CD14-positive monocyte (primary cell): ENCODE data around the gene NPAS3. TPM values are rescaled to one million over a fixed set of nuclear protein-coding genes. Genes with fewer than 3 reads are reported as not detected.

Source experiments
- DNase-seq, 3 donors: peaks; one replicate each; pipeline ENCODE4 v3.0.0-alpha.2; 2011 to 2022
- H2AFZ ChIP-seq: 2 replicates; pipeline ENCODE4 v1.6.0; 2012; ENCODE audit warnings: mild to moderate bottlenecking, low read depth, low read length, inconsistent platforms; ENCODE audit not compliant: insufficient read depth, poor library complexity, severe bottlenecking
- H3K27ac ChIP-seq, 2 donors: 1 replicate in 1 of 2; 2 replicates in 1 of 2; pipeline ENCODE4 v1.5.1; 2012 to 2013; ENCODE audit warnings: low read length in 2 of 2, control low read depth in 1 of 2, inconsistent platforms in 1 of 2, low read depth in 1 of 2, mild to moderate bottlenecking in 1 of 2
- H3K27me3 ChIP-seq, 2 donors: one replicate each; pipeline versions ENCODE4 v1.6.0 to v1.6.1; 2011 to 2013; ENCODE audit warnings: low read length in 2 of 2; ENCODE audit not compliant: control insufficient read depth in 2 of 2, insufficient read depth in 2 of 2
- H3K36me3 ChIP-seq, 2 donors: replicated peaks in 1 of 2; 1 replicate in 1 of 2; 2 replicates in 1 of 2; pipeline versions ENCODE4 v1.5.1 to v1.6.1; 2012 to 2013; ENCODE audit warnings: low read length in 2 of 2, control low read depth in 1 of 2, inconsistent platforms in 1 of 2, mild to moderate bottlenecking in 1 of 2; ENCODE audit not compliant: insufficient read depth in 2 of 2, control insufficient read depth in 1 of 2
- H3K4me1 ChIP-seq, 2 donors: 1 replicate in 1 of 2; 2 replicates in 1 of 2; pipeline versions ENCODE4 v1.5.1 to v1.6.1; 2012 to 2013; ENCODE audit warnings: low read length in 2 of 2, control low read depth in 1 of 2, inconsistent platforms in 1 of 2, mild to moderate bottlenecking in 1 of 2, moderate library complexity in 1 of 2; ENCODE audit not compliant: insufficient read depth in 2 of 2, control insufficient read depth in 1 of 2
- H3K4me2 ChIP-seq: replicated peaks from 2 replicates; pipeline ENCODE3; 2012; ENCODE audit warnings: low read length, moderate library complexity, mild to moderate bottlenecking; ENCODE audit not compliant: poor library complexity, severe bottlenecking; ENCODE audit errors: extremely low read depth
- H3K4me3 ChIP-seq, 3 experiments: fragments of 200-600 bp in 1 of 3; sonication (generic) in 1 of 3; replicated peaks in 1 of 3; 1 replicate in 2 of 3; 2 replicates in 1 of 3; pipeline ENCODE4 v1.5.1; 2011 to 2013; ENCODE audit warnings: low read length in 3 of 3, mild to moderate bottlenecking in 3 of 3, control low read depth in 2 of 3, low read depth in 2 of 3, inconsistent platforms in 1 of 3, moderate library complexity in 1 of 3
- H3K79me2 ChIP-seq: 2 replicates; pipeline ENCODE4 v1.6.0; 2012; ENCODE audit warnings: mild to moderate bottlenecking, control low read depth, inconsistent platforms, low read length, moderate library complexity; ENCODE audit not compliant: insufficient read depth
- H3K9ac ChIP-seq: 2 replicates; pipeline ENCODE4 v1.6.0; 2017; ENCODE audit warnings: low read length, mild to moderate bottlenecking; ENCODE audit not compliant: insufficient read depth, poor library complexity, severe bottlenecking
- H3K9me3 ChIP-seq, 2 donors: replicated peaks in 1 of 2; 1 replicate in 1 of 2; 2 replicates in 1 of 2; pipeline versions ENCODE4 v1.5.1 to v1.6.1; 2012 to 2013; ENCODE audit warnings: low read length in 2 of 2, control low read depth in 1 of 2; ENCODE audit not compliant: control insufficient read depth in 1 of 2, insufficient read depth in 1 of 2
- H4K20me1 ChIP-seq: 2 replicates; pipeline ENCODE4 v1.6.0; 2012; ENCODE audit warnings: mild to moderate bottlenecking, low read length, control low read depth, moderate library complexity; ENCODE audit not compliant: insufficient read depth
- H3K27ac Mint-ChIP-seq, 7 donors: one replicate each; pipeline ENCODE4 v1.8.0; 2020; ENCODE audit warnings: mild to moderate bottlenecking in 7 of 7, mixed read lengths in 7 of 7, moderate library complexity in 6 of 7, inconsistent platforms in 2 of 7
- H3K27me3 Mint-ChIP-seq, 3 donors: one replicate each; pipeline ENCODE4 v1.8.0; 2021 to 2022; ENCODE audit warnings: low read depth in 3 of 3, mild to moderate bottlenecking in 3 of 3, mixed read lengths in 3 of 3, moderate library complexity in 3 of 3, inconsistent platforms in 1 of 3
- H3K36me3 Mint-ChIP-seq, 2 donors: one replicate each; pipeline ENCODE4 v1.8.0; 2020; ENCODE audit warnings: mixed read lengths in 2 of 2, inconsistent platforms in 1 of 2, mild to moderate bottlenecking in 1 of 2
- H3K4me1 Mint-ChIP-seq: one replicate; pipeline ENCODE4 v1.8.0; 2020; ENCODE audit warnings: mild to moderate bottlenecking, mixed read lengths
- H3K4me3 Mint-ChIP-seq, 2 donors: one replicate each; pipeline ENCODE4 v1.8.0; 2020; ENCODE audit warnings: mild to moderate bottlenecking in 2 of 2, mixed read lengths in 2 of 2, moderate library complexity in 1 of 2
- H3K9me3 Mint-ChIP-seq, 7 donors: one replicate each; pipeline ENCODE4 v1.8.0; 2020 to 2022; ENCODE audit warnings: mixed read lengths in 7 of 7, mild to moderate bottlenecking in 6 of 7, moderate library complexity in 6 of 7, inconsistent platforms in 2 of 7
- WGBS: methylation state at CpG from one replicate; pipeline ENCODE4 v1.1.5; 2013; ENCODE audit warnings: missing lambda C conversion rate; ENCODE audit not compliant: insufficient coverage; 5-methylcytosine and 5-hydroxymethylcytosine counted together
- intact Hi-C, 2 donors: fragments of 100-400 bp; cut with micrococcal nuclease; formaldehyde crosslinking; loops; one replicate each; pipeline versions ENCODE4 v1.15.0 to v1.15.1; 2023
- polyA plus RNA-seq, 3 donors: library from polyadenylated mRNA; depleted of rRNA in 1 of 3; unstranded in 2 of 3; stranded (reverse) in 1 of 3; fragments of 300-500 nt in 2 of 3; fragments of >200 nt in 1 of 3; fragmentation: Illumina TruSeq in 2 of 3; gene quantifications; 1 replicate in 2 of 3; 2 replicates in 1 of 3; pipeline ENCODE4 v1.2.3, GENCODE V29; 2012 to 2021
- TF ChIP-seq, protein P1 (sequence below): fragments of 200-600 bp; IDR thresholded peaks from one replicate; pipeline ENCODE4 v1.8.0; 2022; ENCODE audit warnings: antibody characterized with exemption, mild to moderate bottlenecking

Gene NPAS3
- polyA plus RNA-seq, 3 donors = not detected

DNA sequence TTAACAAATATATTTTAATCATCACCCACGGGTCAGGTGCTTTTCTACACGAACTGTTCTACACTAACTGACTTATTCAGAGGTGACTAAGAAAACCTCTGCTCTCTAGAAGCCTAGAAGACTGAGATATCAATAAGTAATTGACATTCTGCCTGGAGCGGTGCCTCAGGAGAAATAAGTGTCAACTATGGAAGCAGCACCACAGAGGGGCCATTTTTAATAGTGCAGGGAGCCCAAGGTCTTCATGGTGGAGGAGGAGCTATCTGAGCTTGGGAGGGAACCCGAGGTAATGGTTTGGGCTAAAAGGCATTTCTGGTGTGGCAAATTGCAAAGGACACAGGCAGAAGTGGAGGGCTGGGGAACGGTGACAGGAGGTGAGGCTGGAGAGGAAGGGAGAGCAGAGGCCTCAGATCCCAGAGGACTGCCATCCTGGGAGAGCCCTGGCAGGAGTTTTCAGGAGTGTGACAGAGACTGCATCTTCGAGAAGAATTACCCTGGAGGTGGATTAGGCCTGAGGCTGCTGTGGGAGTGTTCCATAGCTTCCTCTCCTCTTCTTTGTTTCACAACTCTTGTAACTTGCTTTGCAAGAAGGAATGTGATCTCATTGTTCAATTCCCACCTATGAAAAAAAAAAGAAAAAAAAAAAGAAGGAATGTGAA lies 123.1 kb downstream of the NPAS3 start:
- no peak overlapping the region for H3K27ac Mint-ChIP-seq
- Histone ChIP-seq H3K9ac (no peak overlapping the region), H3K27me3 (no peaks in the 10 kb centered on the region), H2AFZ (no peak overlapping the region), H3K4me1 (no peaks in the 10 kb centered on the region), H3K36me3 (no peaks in the 10 kb centered on the region), H3K9me3 (no peaks in the 10 kb centered on the region), H3K4me3 (no peak overlapping the region), H3K4me2 (no peak overlapping the region), H4K20me1 (no peaks in the 10 kb centered on the region), H3K79me2 (no peaks in the 10 kb centered on the region), H3K27ac (no peak overlapping the region)
- H3K9me3 Mint-ChIP-seq = peaks cover 0 to 4% (median 0%) of the 10 kb centered on the region in 7 donors
- no peaks in the 10 kb centered on the region for H3K27me3 Mint-ChIP-seq
- no peak overlapping the region for H3K4me3 Mint-ChIP-seq
- DNase-seq = no peak
- 93% methylated on average over 4 of the region's 6 CpGs for WGBS
- no peaks in the 10 kb centered on the region for H3K36me3 Mint-ChIP-seq
- TF ChIP-seq, protein P1, sequence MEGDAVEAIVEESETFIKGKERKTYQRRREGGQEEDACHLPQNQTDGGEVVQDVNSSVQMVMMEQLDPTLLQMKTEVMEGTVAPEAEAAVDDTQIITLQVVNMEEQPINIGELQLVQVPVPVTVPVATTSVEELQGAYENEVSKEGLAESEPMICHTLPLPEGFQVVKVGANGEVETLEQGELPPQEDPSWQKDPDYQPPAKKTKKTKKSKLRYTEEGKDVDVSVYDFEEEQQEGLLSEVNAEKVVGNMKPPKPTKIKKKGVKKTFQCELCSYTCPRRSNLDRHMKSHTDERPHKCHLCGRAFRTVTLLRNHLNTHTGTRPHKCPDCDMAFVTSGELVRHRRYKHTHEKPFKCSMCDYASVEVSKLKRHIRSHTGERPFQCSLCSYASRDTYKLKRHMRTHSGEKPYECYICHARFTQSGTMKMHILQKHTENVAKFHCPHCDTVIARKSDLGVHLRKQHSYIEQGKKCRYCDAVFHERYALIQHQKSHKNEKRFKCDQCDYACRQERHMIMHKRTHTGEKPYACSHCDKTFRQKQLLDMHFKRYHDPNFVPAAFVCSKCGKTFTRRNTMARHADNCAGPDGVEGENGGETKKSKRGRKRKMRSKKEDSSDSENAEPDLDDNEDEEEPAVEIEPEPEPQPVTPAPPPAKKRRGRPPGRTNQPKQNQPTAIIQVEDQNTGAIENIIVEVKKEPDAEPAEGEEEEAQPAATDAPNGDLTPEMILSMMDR = no peak
- no peaks in the 10 kb centered on the region for H3K4me1 Mint-ChIP-seq
- intact Hi-C loops = no loop called here

DNA sequence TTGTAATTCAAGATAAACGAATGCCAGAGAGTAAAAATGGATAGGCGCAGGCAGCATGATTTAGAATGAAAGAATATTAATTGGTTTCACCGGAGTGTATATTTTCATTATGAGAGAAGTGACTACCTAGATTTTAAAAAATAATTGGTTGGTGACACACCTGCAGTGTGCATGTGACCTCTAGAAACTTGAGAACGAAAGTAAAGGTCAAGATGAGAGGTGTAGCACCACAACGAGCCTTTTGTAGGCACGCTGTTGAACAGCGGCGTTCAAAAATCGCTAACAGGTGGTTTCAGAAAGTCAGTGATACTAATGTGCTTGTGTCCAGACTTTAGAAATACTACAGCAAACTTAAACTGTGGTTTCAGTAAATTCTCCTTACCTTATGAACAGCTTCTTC lies 123.8 kb downstream of the NPAS3 start:
- Histone ChIP-seq H4K20me1 (no peaks in the 10 kb centered on the region), H3K9ac (no peak overlapping the region), H3K4me3 (no peak overlapping the region), H3K36me3 (no peaks in the 10 kb centered on the region), H3K27me3 (no peaks in the 10 kb centered on the region), H3K4me2 (no peak overlapping the region), H3K9me3 (no peaks in the 10 kb centered on the region), H2AFZ (no peak overlapping the region), H3K79me2 (no peaks in the 10 kb centered on the region), H3K4me1 (no peaks in the 10 kb centered on the region), H3K27ac (no peak overlapping the region)
- Mint-ChIP-seq H3K27me3 (no peaks in the 10 kb centered on the region), H3K4me3 (no peak overlapping the region), H3K9me3 (peaks cover 0 to 3% (median 2%) of the 10 kb centered on the region in 7 donors), H3K36me3 (no peaks in the 10 kb centered on the region), H3K27ac (no peak overlapping the region), H3K4me1 (no peaks in the 10 kb centered on the region)
- WGBS = 90% methylated on average over 4 of the region's 9 CpGs
- intact Hi-C loops = no loop called here
- TF ChIP-seq, protein P1 = no peak
- DNase-seq = no peak
